ENCODE measurements around the gene NTMT2.

NTMT2 gene

DNA sequence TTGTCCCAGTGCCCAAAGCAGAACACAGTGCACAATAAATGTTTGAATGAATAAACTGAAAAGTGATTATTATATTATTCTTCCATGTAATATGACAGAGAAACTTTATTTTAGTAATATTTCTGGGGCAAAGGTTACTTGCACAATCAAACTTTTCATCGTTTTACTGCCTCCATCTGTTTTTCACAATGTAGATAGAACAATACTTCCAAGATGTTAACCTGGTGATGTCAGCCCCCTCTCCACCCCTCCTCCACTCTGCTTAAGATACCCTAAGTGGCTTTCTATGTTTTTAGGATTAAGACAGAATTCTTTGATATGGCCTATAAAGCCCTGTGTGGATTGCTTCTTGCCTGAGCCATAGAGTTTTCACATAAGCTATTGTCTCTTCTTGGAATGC is 13.8 kb upstream of the NTMT2 start:
- Histone ChIP-seq H3K4me1 (ENCODE audit: control insufficient read depth, insufficient read depth, low read length) (peaks cover 13% of the 10 kb centered on the region), H3K36me3 (ENCODE audit: control insufficient read depth, insufficient read depth, low read length) (no peaks in the 10 kb centered on the region), H3K27me3 (ENCODE audit: control insufficient read depth, insufficient read depth, low read length) (no peaks in the 10 kb centered on the region), H3K27ac (ENCODE audit: low read depth, low read length) (no peak overlapping the region), H3K9ac (ENCODE audit: low read depth, low read length) (no peak overlapping the region), H3K4me3 (ENCODE audit: low read depth, low read length) (no peak overlapping the region), H3K9me3 (ENCODE audit: control insufficient read depth, insufficient read depth, low read length) (no peaks in the 10 kb centered on the region)

DNA sequence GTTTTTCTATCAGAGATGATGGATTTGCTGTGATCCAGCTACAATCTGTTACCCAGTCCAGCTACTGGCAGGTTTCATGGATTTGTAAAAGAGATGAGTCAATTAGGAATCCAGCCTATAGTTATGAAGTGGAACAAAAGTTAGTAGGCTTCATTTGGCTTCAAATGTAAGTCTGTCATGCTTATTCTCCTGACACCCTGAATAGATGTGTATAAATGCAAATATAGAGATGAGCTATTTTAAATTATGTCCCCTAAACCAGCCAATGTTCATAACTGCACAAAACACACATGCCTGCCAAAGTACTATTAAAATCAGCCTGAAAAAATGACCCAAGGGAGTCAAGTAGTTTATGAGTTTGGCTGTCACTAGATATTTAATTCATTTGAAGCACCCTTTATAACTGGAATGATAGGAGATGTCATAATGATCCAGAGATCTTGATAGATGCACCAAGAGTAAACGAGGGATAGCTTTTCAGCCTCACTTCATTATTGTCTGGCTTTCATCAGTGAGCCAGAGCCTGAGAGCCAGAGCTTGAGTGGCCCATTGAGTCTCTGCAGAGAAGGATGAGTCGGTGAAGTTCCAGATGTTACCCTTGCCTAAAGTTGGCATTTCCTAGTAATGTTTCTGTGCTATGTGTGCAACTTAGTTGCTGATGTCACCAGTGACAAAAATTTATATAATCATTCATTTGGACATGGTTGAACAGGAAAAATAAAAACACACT is 11.8 kb upstream of the NTMT2 start:
- Histone ChIP-seq H3K36me3 (ENCODE audit: control insufficient read depth, insufficient read depth, low read length) (no peaks in the 10 kb centered on the region), H3K9ac (ENCODE audit: low read depth, low read length) (no peak overlapping the region), H3K27me3 (ENCODE audit: control insufficient read depth, insufficient read depth, low read length) (no peaks in the 10 kb centered on the region), H3K27ac (ENCODE audit: low read depth, low read length) (no peak overlapping the region), H3K4me3 (ENCODE audit: low read depth, low read length) (no peak overlapping the region), H3K4me1 (ENCODE audit: control insufficient read depth, insufficient read depth, low read length) (peaks cover 9% of the 10 kb centered on the region), H3K9me3 (ENCODE audit: control insufficient read depth, insufficient read depth, low read length) (no peaks in the 10 kb centered on the region)

DNA sequence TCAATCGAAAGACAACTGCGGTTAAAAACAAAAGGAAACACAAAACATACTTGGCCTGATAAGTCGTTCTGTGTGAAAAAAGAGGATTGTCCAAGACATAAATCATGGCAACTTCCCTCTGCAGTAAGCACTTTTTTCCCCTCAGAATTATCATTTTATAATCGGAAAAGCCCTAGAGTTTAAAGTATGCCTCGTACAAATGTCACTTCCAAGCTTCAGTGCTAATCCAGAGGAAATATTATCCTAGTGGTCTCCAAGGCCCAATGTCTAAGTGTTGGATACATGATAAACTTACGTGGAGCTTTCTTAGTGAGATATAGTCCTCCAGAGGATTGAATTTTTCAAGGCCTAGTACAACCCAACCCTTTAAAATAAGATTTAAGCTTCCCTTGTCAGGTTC is 11.2 kb upstream of the NTMT2 start:
- Histone ChIP-seq H3K27me3 (ENCODE audit: control insufficient read depth, insufficient read depth, low read length) (no peaks in the 10 kb centered on the region), H3K4me1 (ENCODE audit: control insufficient read depth, insufficient read depth, low read length) (peaks cover 9% of the 10 kb centered on the region), H3K36me3 (ENCODE audit: control insufficient read depth, insufficient read depth, low read length) (no peaks in the 10 kb centered on the region), H3K27ac (ENCODE audit: low read depth, low read length) (no peak overlapping the region), H3K9me3 (ENCODE audit: control insufficient read depth, insufficient read depth, low read length) (no peaks in the 10 kb centered on the region), H3K4me3 (ENCODE audit: low read depth, low read length) (no peak overlapping the region), H3K9ac (ENCODE audit: low read depth, low read length) (no peak overlapping the region)

DNA sequence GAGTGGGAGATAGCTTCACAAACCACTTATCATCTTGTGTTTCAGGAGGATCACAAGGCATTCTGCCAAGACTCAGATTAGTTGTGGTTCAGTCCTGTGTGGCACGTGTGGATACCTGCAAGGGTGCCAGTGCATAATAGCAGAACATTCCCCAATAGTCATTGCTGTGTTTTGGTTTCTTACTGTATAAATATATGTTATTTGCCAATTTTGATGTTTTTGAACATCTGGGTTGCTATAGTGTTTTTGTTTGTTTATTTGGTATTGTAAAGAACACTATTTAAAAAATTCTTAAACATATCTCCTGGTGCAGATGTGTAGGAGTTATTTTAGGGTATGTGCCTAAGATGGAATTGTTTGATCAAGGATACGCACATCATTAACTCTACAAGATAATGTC is 5.4 kb upstream of the NTMT2 start:
- Histone ChIP-seq H3K4me1 (ENCODE audit: control insufficient read depth, insufficient read depth, low read length) (peaks cover 8% of the 10 kb centered on the region), H3K36me3 (ENCODE audit: control insufficient read depth, insufficient read depth, low read length) (no peaks in the 10 kb centered on the region), H3K9ac (ENCODE audit: low read depth, low read length) (no peak overlapping the region), H3K27me3 (ENCODE audit: control insufficient read depth, insufficient read depth, low read length) (peaks cover 13% of the 10 kb centered on the region), H3K4me3 (ENCODE audit: low read depth, low read length) (no peak overlapping the region), H3K27ac (ENCODE audit: low read depth, low read length) (no peak overlapping the region), H3K9me3 (ENCODE audit: control insufficient read depth, insufficient read depth, low read length) (no peaks in the 10 kb centered on the region)

DNA sequence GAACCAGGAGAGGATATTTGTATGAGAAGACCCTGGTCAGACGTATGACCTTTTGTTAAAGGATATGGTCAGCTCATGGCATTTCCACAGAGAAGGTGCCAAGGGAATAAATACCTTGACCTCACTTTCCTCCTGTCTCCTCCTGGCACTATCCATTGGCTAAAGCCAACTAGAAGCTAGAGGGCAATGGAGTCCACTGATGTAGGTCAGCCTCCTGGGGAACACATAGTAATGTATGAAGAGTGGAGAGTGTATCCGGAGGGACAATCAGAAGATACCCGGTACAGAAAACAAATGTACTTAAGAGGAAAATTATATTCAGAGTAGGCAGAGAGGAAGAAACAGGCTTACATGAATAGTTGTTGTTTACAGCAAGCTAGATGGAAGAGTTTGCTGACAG is 698 bp upstream of the NTMT2 start:
- Histone ChIP-seq H3K4me3 (ENCODE audit: low read depth, low read length) (peak overlapping the region; percentile 23; the same call in 1 of the 2 replicates), H3K36me3 (ENCODE audit: control insufficient read depth, insufficient read depth, low read length) (no peaks in the 10 kb centered on the region), H3K27ac (ENCODE audit: low read depth, low read length) (peak overlapping the region; percentile 89), H3K9me3 (ENCODE audit: control insufficient read depth, insufficient read depth, low read length) (no peaks in the 10 kb centered on the region), H3K4me1 (ENCODE audit: control insufficient read depth, insufficient read depth, low read length) (peaks cover 27% of the 10 kb centered on the region), H3K9ac (ENCODE audit: low read depth, low read length) (no peak overlapping the region), H3K27me3 (ENCODE audit: control insufficient read depth, insufficient read depth, low read length) (peaks cover 32% of the 10 kb centered on the region)

DNA sequence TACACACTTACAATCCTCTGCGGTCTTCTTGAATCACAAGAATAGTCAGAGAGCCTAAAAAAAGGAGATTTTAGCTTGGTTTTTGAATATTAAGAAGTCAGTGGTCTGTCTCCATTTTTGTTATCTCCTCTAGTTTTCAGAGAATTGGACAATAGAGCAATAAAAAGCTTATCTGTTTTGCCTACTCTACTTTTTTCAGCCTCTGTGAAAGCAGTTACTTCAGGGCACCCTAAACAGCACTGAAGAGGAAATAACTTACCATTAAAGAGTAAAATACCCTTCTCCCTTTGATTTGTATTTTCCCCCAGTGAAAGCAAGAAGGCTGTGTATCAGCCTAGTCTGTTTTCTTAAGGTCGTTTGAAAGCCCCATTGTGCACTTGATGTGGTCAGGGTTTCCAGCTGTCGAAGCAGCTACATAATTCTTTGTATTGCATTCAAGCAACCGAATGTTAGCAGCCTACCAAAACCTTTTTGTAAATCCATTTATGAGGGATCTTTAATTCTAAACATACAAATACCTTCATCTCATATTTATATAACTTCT is 1.0 kb downstream of the NTMT2 start:
- H3K4me1 ChIP-seq (ENCODE audit: control insufficient read depth, insufficient read depth, low read length), result peaks cover 27% of the 10 kb centered on the region
- H3K9me3 ChIP-seq (ENCODE audit: control insufficient read depth, insufficient read depth, low read length), result no peaks in the 10 kb centered on the region
- peak overlapping the region; percentile 89 for H3K27ac ChIP-seq (ENCODE audit: low read depth, low read length)
- peaks cover 32% of the 10 kb centered on the region for H3K27me3 ChIP-seq (ENCODE audit: control insufficient read depth, insufficient read depth, low read length)
- H3K36me3 ChIP-seq (ENCODE audit: control insufficient read depth, insufficient read depth, low read length), result no peaks in the 10 kb centered on the region
- peak overlapping the region; percentile 4; the same call in 1 of the 2 replicates for H3K4me3 ChIP-seq (ENCODE audit: low read depth, low read length)
- no peak overlapping the region for H3K9ac ChIP-seq (ENCODE audit: low read depth, low read length)

DNA sequence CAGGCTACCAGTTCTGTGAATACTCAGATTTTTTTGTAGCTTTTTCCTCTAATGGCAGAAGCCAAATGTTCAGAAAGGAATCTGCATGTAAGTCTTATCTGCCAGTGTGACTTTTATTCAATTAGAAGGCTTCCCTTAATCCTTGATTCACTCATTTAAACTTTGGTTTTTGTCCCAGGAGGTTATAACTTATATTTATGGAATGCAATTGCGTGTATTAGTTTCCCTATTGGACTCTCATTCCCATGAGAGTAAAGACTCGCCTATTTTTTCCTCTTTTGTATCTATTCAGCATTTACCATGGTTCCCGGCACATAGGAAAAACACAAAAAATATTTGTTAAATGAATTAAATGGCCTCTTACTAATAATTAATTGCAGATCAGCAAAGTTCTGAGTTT is 3.5 kb downstream of the NTMT2 start:
- H3K9me3 ChIP-seq (ENCODE audit: control insufficient read depth, insufficient read depth, low read length), result no peaks in the 10 kb centered on the region; the same call in 1 of the 2 replicates
- no peak overlapping the region for H3K27ac ChIP-seq (ENCODE audit: low read depth, low read length)
- H3K4me3 ChIP-seq (ENCODE audit: low read depth, low read length), result no peak overlapping the region
- no peak overlapping the region for H3K9ac ChIP-seq (ENCODE audit: low read depth, low read length)
- no peaks in the 10 kb centered on the region for H3K36me3 ChIP-seq (ENCODE audit: control insufficient read depth, insufficient read depth, low read length)
- H3K4me1 ChIP-seq (ENCODE audit: control insufficient read depth, insufficient read depth, low read length), result peaks cover 27% of the 10 kb centered on the region
- H3K27me3 ChIP-seq (ENCODE audit: control insufficient read depth, insufficient read depth, low read length), result peaks cover 30% of the 10 kb centered on the region

DNA sequence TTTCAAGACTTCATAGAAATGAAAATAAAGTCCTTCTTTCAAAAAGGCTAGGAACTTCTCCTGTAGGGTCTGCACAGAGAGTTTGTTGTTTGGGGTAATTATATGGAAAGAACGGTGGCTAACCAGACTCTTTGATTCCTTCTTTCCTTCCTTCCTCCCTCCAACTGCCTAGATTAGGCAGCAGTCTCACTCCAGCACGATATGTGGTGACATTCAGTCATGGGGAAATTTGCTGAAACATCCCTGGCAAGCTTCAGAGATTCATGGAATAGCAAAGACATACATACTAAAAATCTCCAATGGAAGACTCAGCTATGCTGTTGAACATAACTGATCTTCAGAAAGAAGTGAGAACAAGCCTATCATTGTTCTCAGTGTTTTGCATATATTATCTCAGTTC is 4.3 kb downstream of the NTMT2 start:
- Histone ChIP-seq H3K4me3 (ENCODE audit: low read depth, low read length) (no peak overlapping the region), H3K9ac (ENCODE audit: low read depth, low read length) (no peak overlapping the region), H3K27ac (ENCODE audit: low read depth, low read length) (no peak overlapping the region), H3K9me3 (ENCODE audit: control insufficient read depth, insufficient read depth, low read length) (no peaks in the 10 kb centered on the region; the same call in 1 of the 2 replicates), H3K4me1 (ENCODE audit: control insufficient read depth, insufficient read depth, low read length) (peaks cover 23% of the 10 kb centered on the region), H3K27me3 (ENCODE audit: control insufficient read depth, insufficient read depth, low read length) (peaks cover 23% of the 10 kb centered on the region), H3K36me3 (ENCODE audit: control insufficient read depth, insufficient read depth, low read length) (no peaks in the 10 kb centered on the region)

DNA sequence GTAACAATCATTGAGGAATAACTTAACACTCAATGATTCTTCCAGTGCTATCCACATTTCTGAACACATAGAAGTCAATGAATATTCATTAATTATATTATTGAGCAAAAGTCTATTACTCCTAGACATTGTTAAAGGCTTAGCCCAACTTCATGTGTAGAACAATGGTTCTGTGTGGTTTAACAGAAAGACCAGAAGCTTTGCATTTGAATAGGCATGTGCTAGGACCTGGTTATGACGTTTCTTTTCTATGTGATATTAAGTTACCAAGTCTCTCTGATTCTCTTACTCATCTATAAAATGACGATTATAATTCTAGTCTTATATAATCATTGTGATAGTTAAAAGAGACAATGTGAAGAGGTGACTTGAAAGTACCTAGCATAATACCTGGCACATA is 5.2 kb downstream of the NTMT2 start:
- Histone ChIP-seq H3K4me1 (ENCODE audit: control insufficient read depth, insufficient read depth, low read length) (peaks cover 16% of the 10 kb centered on the region), H3K36me3 (ENCODE audit: control insufficient read depth, insufficient read depth, low read length) (no peaks in the 10 kb centered on the region), H3K9me3 (ENCODE audit: control insufficient read depth, insufficient read depth, low read length) (no peaks in the 10 kb centered on the region; the same call in 1 of the 2 replicates), H3K4me3 (ENCODE audit: low read depth, low read length) (no peak overlapping the region), H3K9ac (ENCODE audit: low read depth, low read length) (no peak overlapping the region), H3K27ac (ENCODE audit: low read depth, low read length) (no peak overlapping the region), H3K27me3 (ENCODE audit: control insufficient read depth, insufficient read depth, low read length) (peaks cover 16% of the 10 kb centered on the region)

DNA sequence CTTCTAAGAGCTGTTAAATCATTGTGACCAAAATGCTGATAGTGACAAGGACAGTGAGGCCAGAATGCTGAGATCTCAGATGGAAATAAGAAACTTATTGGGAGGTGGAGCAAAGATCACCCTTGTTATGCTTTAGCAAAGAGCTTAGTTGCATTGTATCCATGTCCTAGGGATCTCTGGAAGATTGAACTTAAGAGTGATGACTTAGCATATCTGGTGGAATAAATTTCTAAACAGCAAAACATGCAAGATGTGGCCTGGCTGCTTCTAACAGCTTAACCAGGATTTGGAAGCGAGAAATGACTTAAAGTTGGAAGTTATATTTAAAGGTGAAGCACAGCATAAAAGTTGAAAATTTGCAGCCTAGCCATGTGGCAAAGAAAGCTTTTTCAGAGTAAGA is 7.7 kb downstream of the NTMT2 start:
- Histone ChIP-seq H3K9ac (ENCODE audit: low read depth, low read length) (no peak overlapping the region), H3K9me3 (ENCODE audit: control insufficient read depth, insufficient read depth, low read length) (no peaks in the 10 kb centered on the region; the same call in 1 of the 2 replicates), H3K27me3 (ENCODE audit: control insufficient read depth, insufficient read depth, low read length) (no peaks in the 10 kb centered on the region), H3K36me3 (ENCODE audit: control insufficient read depth, insufficient read depth, low read length) (no peaks in the 10 kb centered on the region), H3K4me1 (ENCODE audit: control insufficient read depth, insufficient read depth, low read length) (no peaks in the 10 kb centered on the region), H3K27ac (ENCODE audit: low read depth, low read length) (no peak overlapping the region), H3K4me3 (ENCODE audit: low read depth, low read length) (no peak overlapping the region)

DNA sequence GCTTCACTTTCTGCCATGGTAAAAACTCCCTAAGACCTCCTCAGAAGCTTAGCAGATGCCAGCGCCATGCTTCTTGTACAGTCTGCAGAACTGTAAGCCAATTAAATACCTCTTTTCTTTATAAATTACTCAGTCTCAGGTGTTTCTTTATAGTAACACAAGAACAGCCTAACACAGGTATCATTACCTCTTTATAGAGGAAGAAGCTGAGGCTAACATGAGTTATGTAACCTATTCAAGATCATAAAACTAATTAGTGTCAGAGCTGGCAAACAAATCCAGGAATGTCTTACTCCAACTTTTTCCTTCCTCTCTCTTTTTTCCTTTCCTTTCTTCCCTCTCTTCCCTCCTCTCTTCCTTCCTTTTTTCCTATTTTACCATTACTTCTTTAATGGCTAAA is 9.3 kb downstream of the NTMT2 start:
- Histone ChIP-seq H3K9me3 (ENCODE audit: control insufficient read depth, insufficient read depth, low read length) (no peaks in the 10 kb centered on the region; the same call in 1 of the 2 replicates), H3K36me3 (ENCODE audit: control insufficient read depth, insufficient read depth, low read length) (no peaks in the 10 kb centered on the region)

More for the DNA sequence above, 9.3 kb downstream of the NTMT2 start:
- Histone ChIP-seq H3K27me3 (ENCODE audit: control insufficient read depth, insufficient read depth, low read length) (no peaks in the 10 kb centered on the region), H3K4me3 (ENCODE audit: low read depth, low read length) (no peak overlapping the region), H3K4me1 (ENCODE audit: control insufficient read depth, insufficient read depth, low read length) (no peaks in the 10 kb centered on the region), H3K9ac (ENCODE audit: low read depth, low read length) (no peak overlapping the region), H3K27ac (ENCODE audit: low read depth, low read length) (no peak overlapping the region)

All from HUES48 (cell line).